B cell (primary cell): ENCODE data around the gene SLC25A25.

Experiments used
- EZH2 ChIP-seq: IDR thresholded peaks from 2 replicates; pipeline ENCODE4 v1.6.1; 2012; ENCODE audit warnings: borderline replicate concordance, low read depth, mild to moderate bottlenecking, moderate library complexity, low read length; ENCODE audit not compliant: insufficient read depth, poor library complexity, severe bottlenecking
- TF ChIP-seq, protein P1 (sequence below): fragments of 200-600 bp; IDR thresholded peaks from one replicate; pipeline ENCODE4 v1.8.0; 2022; ENCODE audit warnings: antibody characterized with exemption, mild to moderate bottlenecking

GRCh38 chr9:128155736-128156500, 87.9 kb downstream of the SLC25A25 start:
- TF ChIP-seq, protein P1, sequence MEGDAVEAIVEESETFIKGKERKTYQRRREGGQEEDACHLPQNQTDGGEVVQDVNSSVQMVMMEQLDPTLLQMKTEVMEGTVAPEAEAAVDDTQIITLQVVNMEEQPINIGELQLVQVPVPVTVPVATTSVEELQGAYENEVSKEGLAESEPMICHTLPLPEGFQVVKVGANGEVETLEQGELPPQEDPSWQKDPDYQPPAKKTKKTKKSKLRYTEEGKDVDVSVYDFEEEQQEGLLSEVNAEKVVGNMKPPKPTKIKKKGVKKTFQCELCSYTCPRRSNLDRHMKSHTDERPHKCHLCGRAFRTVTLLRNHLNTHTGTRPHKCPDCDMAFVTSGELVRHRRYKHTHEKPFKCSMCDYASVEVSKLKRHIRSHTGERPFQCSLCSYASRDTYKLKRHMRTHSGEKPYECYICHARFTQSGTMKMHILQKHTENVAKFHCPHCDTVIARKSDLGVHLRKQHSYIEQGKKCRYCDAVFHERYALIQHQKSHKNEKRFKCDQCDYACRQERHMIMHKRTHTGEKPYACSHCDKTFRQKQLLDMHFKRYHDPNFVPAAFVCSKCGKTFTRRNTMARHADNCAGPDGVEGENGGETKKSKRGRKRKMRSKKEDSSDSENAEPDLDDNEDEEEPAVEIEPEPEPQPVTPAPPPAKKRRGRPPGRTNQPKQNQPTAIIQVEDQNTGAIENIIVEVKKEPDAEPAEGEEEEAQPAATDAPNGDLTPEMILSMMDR = no peak
- TF ChIP-seq EZH2 = no peak
